IMR-90 (cell line): ENCODE results near the gene CLMP. TPM values are rescaled to one million over a fixed set of nuclear protein-coding genes. Genes with fewer than 3 reads are reported as not detected.

ENCODE experiments used
- ATAC-seq: fragments of 200-7000 bp; cut with Tn5 transposase; 2 replicates; pipeline ENCODE4 v1.9.1; 2020; ENCODE audit warnings: low read depth, mild to moderate bottlenecking, moderate library complexity
- BruUV-seq: library from RNA; stranded (reverse); fragments of 400-500 nt; replicated peaks from 2 replicates; lab custom pipeline; 2021; lab: Mats Ljungman, UMichigan
- CTCF ChIA-PET: fragments of 300-600 bp; formaldehyde crosslinking; extraction: SDS; loops from one replicate; lab custom pipeline; 2021; ENCODE audit warnings: antibody characterized with exemption; lab: Yijun Ruan, JAX
- POLR2A ChIA-PET: fragments of 300-600 bp; sonication (Branson Sonifier 250); formaldehyde crosslinking; loops from one replicate; lab custom pipeline; 2022; ENCODE audit warnings: antibody characterized with exemption; ENCODE audit not compliant: unreplicated experiment; lab: Charles Lee
- DNase-seq: peaks from one replicate; pipeline ENCODE4 v3.0.0; 2013
- H2AFZ ChIP-seq: replicated peaks from 2 replicates; pipeline ENCODE3; 2013; ENCODE audit warnings: low read length, mild to moderate bottlenecking; ENCODE audit not compliant: poor library complexity
- H2AK5ac ChIP-seq: 2 replicates; pipeline ENCODE4 v1.6.1; 2013; ENCODE audit warnings: low read depth, low read length, inconsistent platforms
- H2AK9ac ChIP-seq: replicated peaks from 2 replicates; pipeline ENCODE3; 2013; ENCODE audit warnings: mild to moderate bottlenecking, low read depth, low read length, moderate library complexity; ENCODE audit not compliant: poor library complexity
- H2BK120ac ChIP-seq: 2 replicates; pipeline ENCODE4 v1.6.1; 2013; ENCODE audit warnings: low read depth, low read length, inconsistent platforms
- H2BK15ac ChIP-seq: 3 replicates; pipeline ENCODE4 v1.6.1; 2013; ENCODE audit warnings: low read depth, low read length, inconsistent platforms
- H2BK20ac ChIP-seq: 2 replicates; pipeline ENCODE4 v1.6.1; 2013; ENCODE audit warnings: low read depth, mild to moderate bottlenecking, inconsistent platforms, low read length, moderate library complexity
- H2BK5ac ChIP-seq: 2 replicates; pipeline ENCODE4 v1.6.1; 2013; ENCODE audit warnings: mild to moderate bottlenecking, low read depth, low read length, inconsistent platforms; ENCODE audit not compliant: poor library complexity, severe bottlenecking
- H3K14ac ChIP-seq: replicated peaks from 2 replicates; pipeline ENCODE4 v1.6.1; 2013; ENCODE audit warnings: low read depth, low read length, inconsistent platforms
- H3K18ac ChIP-seq: 2 replicates; pipeline ENCODE4 v1.6.1; 2013; ENCODE audit warnings: low read depth, low read length, control low read depth
- H3K23ac ChIP-seq: 2 replicates; pipeline ENCODE4 v1.6.1; 2013; ENCODE audit warnings: low read depth, low read length, inconsistent platforms
- H3K27ac ChIP-seq: 2 replicates; pipeline ENCODE4 v1.5.1; 2013; ENCODE audit warnings: mild to moderate bottlenecking, control low read depth, low read length; ENCODE audit not compliant: insufficient read depth
- H3K27me3 ChIP-seq: 2 replicates; pipeline ENCODE4 v1.6.1; 2013; ENCODE audit warnings: low read length; ENCODE audit not compliant: control insufficient read depth, insufficient read depth
- H3K36me3 ChIP-seq: 2 replicates; pipeline ENCODE4 v1.6.1; 2013; ENCODE audit warnings: low read length, mixed read lengths; ENCODE audit not compliant: control insufficient read depth, insufficient read depth
- H3K4ac ChIP-seq: 2 replicates; pipeline ENCODE4 v1.6.1; 2013; ENCODE audit warnings: low read depth, low read length, inconsistent platforms
- H3K4me1 ChIP-seq: 2 replicates; pipeline ENCODE4 v1.6.1; 2013; ENCODE audit warnings: low read length, mixed read lengths; ENCODE audit not compliant: control insufficient read depth, insufficient read depth
- H3K4me2 ChIP-seq: 2 replicates; pipeline ENCODE4 v1.6.1; 2013; ENCODE audit warnings: low read depth, mild to moderate bottlenecking, control low read depth, low read length, moderate library complexity
- H3K4me3 ChIP-seq: 2 replicates; pipeline ENCODE4 v1.5.1; 2013; ENCODE audit warnings: low read depth, mild to moderate bottlenecking, control low read depth, low read length, moderate library complexity; ENCODE audit not compliant: insufficient read depth
- H3K56ac ChIP-seq: 2 replicates; pipeline ENCODE4 v1.6.1; 2013; ENCODE audit warnings: low read length, inconsistent platforms; ENCODE audit not compliant: insufficient read depth; ENCODE audit errors: extremely low read depth
- H3K79me1 ChIP-seq, 2 experiments: 2 replicates each; pipeline ENCODE4 v1.6.1; 2013; ENCODE audit warnings: low read length in 2 of 2, inconsistent platforms in 1 of 2, low read depth in 1 of 2
- H3K9ac ChIP-seq: 2 replicates; pipeline ENCODE4 v1.6.1; 2013; ENCODE audit warnings: low read depth, low read length, control low read depth
- H3K9me1 ChIP-seq: 2 replicates; pipeline ENCODE4 v1.6.1; 2013; ENCODE audit warnings: low read length, inconsistent platforms; ENCODE audit not compliant: insufficient read depth
- H3K9me3 ChIP-seq: 2 replicates; pipeline ENCODE4 v1.6.1; 2013; ENCODE audit warnings: low read length; ENCODE audit not compliant: control insufficient read depth, insufficient read depth
- H4K20me1 ChIP-seq: 2 replicates; pipeline ENCODE4 v1.6.1; 2013; ENCODE audit warnings: low read length, inconsistent platforms; ENCODE audit not compliant: insufficient read depth
- H4K5ac ChIP-seq: 2 replicates; pipeline ENCODE4 v1.6.1; 2013; ENCODE audit warnings: mild to moderate bottlenecking, low read depth, low read length, control low read depth
- H4K8ac ChIP-seq, 2 experiments: 2 replicates each; pipeline ENCODE4 v1.6.1; 2013; ENCODE audit warnings: low read depth in 2 of 2, low read length in 2 of 2, control low read depth in 1 of 2, inconsistent platforms in 1 of 2
- H4K91ac ChIP-seq: 2 replicates; pipeline ENCODE4 v1.6.1; 2013; ENCODE audit warnings: low read depth, low read length, inconsistent platforms; ENCODE audit not compliant: insufficient read depth
- CEBPB ChIP-seq: IDR thresholded peaks from 2 replicates; pipeline ENCODE4 v1.6.1; 2012; ENCODE audit warnings: low read depth, low read length, improper control_type of control experiment
- FOS ChIP-seq: fragments of 150-350 bp; IDR thresholded peaks from 2 replicates; pipeline ENCODE4 v1.6.1; 2016; ENCODE audit warnings: low read depth, low read length
- WGBS, 2 experiments: methylation state at CpG; one replicate each; pipeline versions ENCODE4 v1.1.5 to v1.1.7; 2013; ENCODE audit warnings: missing lambda C conversion rate in 2 of 2; ENCODE audit not compliant: insufficient read length in 1 of 2; ENCODE audit errors: extremely low coverage in 2 of 2; 5-methylcytosine and 5-hydroxymethylcytosine counted together
- dilution Hi-C: fragments of 300-500 bp; cut with HindIII; formaldehyde crosslinking; loops from one replicate; pipeline ENCODE4 v1.14.3; 2018; ENCODE audit warnings: low sequenced_read_pairs; ENCODE audit not compliant: unreplicated experiment
- in situ Hi-C: fragments of 300-500 bp; cut with MboI; formaldehyde crosslinking; loops from 3 replicates; pipeline ENCODE4 v1.14.3; 2019; ENCODE audit warnings: low sequenced_read_pairs, inconsistent platforms, mixed read lengths
- intact Hi-C: fragments of 100-400 bp; cut with micrococcal nuclease; formaldehyde crosslinking; loops from 2 replicates; pipeline ENCODE4 v1.10.0; 2022
- polyA plus RNA-seq, 3 experiments: library from polyadenylated mRNA; depleted of rRNA; stranded (reverse); fragments of >200 nt; gene quantifications; 2 replicates each; pipeline ENCODE4 v1.2.3, GENCODE V29; 2012; ENCODE audit warnings: low replicate concordance in 1 of 3
- total RNA-seq: library from RNA; depleted of rRNA; stranded (reverse); fragments of >200 nt; gene quantifications from 2 replicates; pipeline ENCODE4 v1.2.3, GENCODE V29; 2012

CLMP gene
- total and polyA plus RNA-seq, 2 of the 4 experiments (the other 2 are of a cell fraction), result 54.7 to 95.7 TPM

GRCh38 chr11:123143921-123144320, 51.1 kb downstream of the CLMP start:
- dilution Hi-C loops, result no loop called here
- no peak overlapping the region for H2BK20ac ChIP-seq
- no peak overlapping the region for H4K5ac ChIP-seq
- H3K9me1 ChIP-seq, result peaks cover 40% of the 10 kb centered on the region
- no peak overlapping the region for H2BK15ac ChIP-seq
- no peak overlapping the region for H3K27ac ChIP-seq
- no peak overlapping the region for H3K56ac ChIP-seq
- H3K27me3 ChIP-seq, result no peaks in the 10 kb centered on the region
- DNase-seq (no peak), ATAC-seq (no peak)
- H2BK120ac ChIP-seq, result no peak overlapping the region
- no peak overlapping the region for H2AFZ ChIP-seq
- TF ChIP-seq CEBPB (peak; percentile 28; the same call in 1 of the 2 replicates), FOS (no peak)
- ChIA-PET CTCF (no interaction called here), POLR2A (interaction anchor here (1.1 kb wide), 1 partner anchor 82 kb away, joined by 5 read pairs; the partner anchor contains the start of gene HSPA8)
- peaks cover 17% of the 10 kb centered on the region for H3K4me1 ChIP-seq
- in situ Hi-C loops, result no loop called here
- no peak overlapping the region for H2AK9ac ChIP-seq
- H3K9ac ChIP-seq, result no peak overlapping the region
- intact Hi-C loops, result no loop called here
- H3K23ac ChIP-seq, result no peak overlapping the region
- no peak overlapping the region for H2BK5ac ChIP-seq
- no peak overlapping the region for H4K91ac ChIP-seq
- H3K4me2 ChIP-seq, result no peak overlapping the region
- H3K14ac ChIP-seq, result no peak overlapping the region
- no peak overlapping the region for H4K8ac ChIP-seq
- no peak overlapping the region for H3K4ac ChIP-seq
- no peaks in the 10 kb centered on the region for H3K9me3 ChIP-seq
- H3K4me3 ChIP-seq, result no peak overlapping the region
- H3K36me3 ChIP-seq, result peaks cover 45% of the 10 kb centered on the region
- peaks cover 20% of the 10 kb centered on the region for H4K20me1 ChIP-seq
- no TSS peak for BruUV-seq
- H3K18ac ChIP-seq, result no peak overlapping the region
- no CpG with 5 or more reads among the region's 2 CpGs for WGBS, 2 experiments
- no peak overlapping the region for H2AK5ac ChIP-seq
- H3K79me1 ChIP-seq, result peaks cover 37 to 78% of the 10 kb centered on the region in 2 experiments
